ENCODE results near the gene CTNND2. TPM values are rescaled to one million over a fixed set of nuclear protein-coding genes. Genes with fewer than 3 reads are reported as not detected.
A peak's percentile ranks its signal among the peaks of the same experiment; 100 is the strongest.

Gene CTNND2
- total and polyA plus RNA-seq, 4 donors, result 0.30 to 2.2 (median 0.71) TPM

DNA sequence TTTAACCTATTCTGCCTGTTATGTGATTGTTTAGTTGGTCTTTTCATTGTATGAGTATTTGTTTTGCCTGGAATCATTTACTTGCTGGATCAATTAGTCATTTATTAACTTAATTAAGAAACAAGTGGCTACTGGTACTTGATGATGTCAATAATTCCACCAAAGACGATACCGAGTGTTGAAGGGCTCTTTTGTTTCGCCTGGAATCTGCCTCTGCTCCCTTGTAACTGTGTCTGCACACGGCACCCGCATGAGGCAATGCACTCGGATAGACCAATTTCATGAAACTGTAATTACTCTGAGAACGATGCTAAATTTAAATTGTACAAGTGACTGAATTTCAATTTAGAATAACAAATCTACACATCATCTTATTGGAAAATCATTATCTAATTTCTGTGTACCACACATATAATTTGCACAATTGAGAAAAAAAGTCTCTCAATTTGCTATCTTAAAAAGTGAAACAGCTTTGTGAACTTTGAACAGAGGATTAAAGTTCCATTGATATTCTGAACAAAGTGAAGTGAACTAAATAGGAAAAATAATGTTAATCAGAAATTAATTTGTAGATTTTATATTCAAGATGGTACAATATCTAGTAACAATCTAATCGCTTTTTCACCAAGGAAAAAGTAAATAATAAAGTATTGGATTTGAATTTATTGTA, 143.2 kb downstream of the CTNND2 start:
- Histone ChIP-seq H3K4me1 (ENCODE audit: control insufficient read depth in 5 of 5, insufficient read depth in 5 of 5, low read length in 5 of 5) (no peaks in the 10 kb centered on the region), H3K9ac (ENCODE audit: insufficient read depth in 1 of 2, low read length in 2 of 2) (no peak overlapping the region), H3K36me3 (ENCODE audit: control insufficient read depth in 4 of 4, insufficient read depth in 4 of 4, low read length in 4 of 4) (no peaks in the 10 kb centered on the region), H3K4me3 (no peak overlapping the region), H3K27me3 (ENCODE audit: control insufficient read depth in 3 of 3, insufficient read depth in 3 of 3, low read length in 2 of 3) (no peaks in the 10 kb centered on the region), H3K27ac (ENCODE audit: low read depth in 1 of 2, low read length in 1 of 2) (no peak overlapping the region), H3K9me3 (ENCODE audit: control insufficient read depth in 4 of 4, insufficient read depth in 3 of 4, low read length in 3 of 4) (peaks cover 0 to 6% (median 0%) of the 10 kb centered on the region in 4 donors)
- WGBS, 2 donors, result 80 to 90% methylated on average over 8 of the region's 8 CpGs
- ATAC-seq (ENCODE audit: insufficient read depth, low FRiP score), result no peak
- DNase-seq, result peak in 1 of 3 donors; percentile 15
- TF ChIP-seq, protein P1, sequence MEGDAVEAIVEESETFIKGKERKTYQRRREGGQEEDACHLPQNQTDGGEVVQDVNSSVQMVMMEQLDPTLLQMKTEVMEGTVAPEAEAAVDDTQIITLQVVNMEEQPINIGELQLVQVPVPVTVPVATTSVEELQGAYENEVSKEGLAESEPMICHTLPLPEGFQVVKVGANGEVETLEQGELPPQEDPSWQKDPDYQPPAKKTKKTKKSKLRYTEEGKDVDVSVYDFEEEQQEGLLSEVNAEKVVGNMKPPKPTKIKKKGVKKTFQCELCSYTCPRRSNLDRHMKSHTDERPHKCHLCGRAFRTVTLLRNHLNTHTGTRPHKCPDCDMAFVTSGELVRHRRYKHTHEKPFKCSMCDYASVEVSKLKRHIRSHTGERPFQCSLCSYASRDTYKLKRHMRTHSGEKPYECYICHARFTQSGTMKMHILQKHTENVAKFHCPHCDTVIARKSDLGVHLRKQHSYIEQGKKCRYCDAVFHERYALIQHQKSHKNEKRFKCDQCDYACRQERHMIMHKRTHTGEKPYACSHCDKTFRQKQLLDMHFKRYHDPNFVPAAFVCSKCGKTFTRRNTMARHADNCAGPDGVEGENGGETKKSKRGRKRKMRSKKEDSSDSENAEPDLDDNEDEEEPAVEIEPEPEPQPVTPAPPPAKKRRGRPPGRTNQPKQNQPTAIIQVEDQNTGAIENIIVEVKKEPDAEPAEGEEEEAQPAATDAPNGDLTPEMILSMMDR (IDR thresholded peaks at IDR 0.05; ENCODE audit: control extremely low read depth, extremely low read depth), result no peak

DNA sequence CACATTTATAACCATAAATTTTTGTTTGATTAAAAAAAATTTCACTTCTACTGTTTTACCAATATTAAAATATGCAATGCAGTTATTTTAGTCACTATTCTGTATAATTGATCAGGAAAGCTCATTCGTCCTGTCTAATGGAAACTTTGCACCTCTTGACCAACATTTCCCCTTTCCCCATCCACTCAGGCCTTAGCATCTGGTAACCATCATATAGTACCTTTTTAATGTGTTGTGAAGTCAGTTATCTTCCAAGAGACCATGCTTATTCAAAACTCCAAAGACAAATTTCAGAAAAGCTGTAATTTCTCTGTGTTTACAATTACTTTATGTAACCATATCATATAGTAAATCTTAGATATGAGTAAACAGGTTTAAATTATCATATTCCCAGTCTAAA, 145.9 kb downstream of the CTNND2 start:
- Histone ChIP-seq H3K4me1 (ENCODE audit: control insufficient read depth in 5 of 5, insufficient read depth in 5 of 5, low read length in 5 of 5) (no peaks in the 10 kb centered on the region), H3K9ac (ENCODE audit: insufficient read depth in 1 of 2, low read length in 2 of 2) (no peak overlapping the region), H3K27me3 (ENCODE audit: control insufficient read depth in 3 of 3, insufficient read depth in 3 of 3, low read length in 2 of 3) (no peaks in the 10 kb centered on the region), H3K27ac (ENCODE audit: low read depth in 1 of 2, low read length in 1 of 2) (no peak overlapping the region), H3K9me3 (ENCODE audit: control insufficient read depth in 4 of 4, insufficient read depth in 3 of 4, low read length in 3 of 4) (no peaks in the 10 kb centered on the region), H3K36me3 (ENCODE audit: control insufficient read depth in 4 of 4, insufficient read depth in 4 of 4, low read length in 4 of 4) (no peaks in the 10 kb centered on the region), H3K4me3 (no peak overlapping the region)
- no peak for ATAC-seq (ENCODE audit: insufficient read depth, low FRiP score)
- DNase-seq, result no peak
- TF ChIP-seq, protein P1 (IDR thresholded peaks at IDR 0.05; ENCODE audit: control extremely low read depth, extremely low read depth), result no peak
- WGBS, 2 donors, result 47 to 61% methylated on average over 1 of the region's 1 CpG

DNA sequence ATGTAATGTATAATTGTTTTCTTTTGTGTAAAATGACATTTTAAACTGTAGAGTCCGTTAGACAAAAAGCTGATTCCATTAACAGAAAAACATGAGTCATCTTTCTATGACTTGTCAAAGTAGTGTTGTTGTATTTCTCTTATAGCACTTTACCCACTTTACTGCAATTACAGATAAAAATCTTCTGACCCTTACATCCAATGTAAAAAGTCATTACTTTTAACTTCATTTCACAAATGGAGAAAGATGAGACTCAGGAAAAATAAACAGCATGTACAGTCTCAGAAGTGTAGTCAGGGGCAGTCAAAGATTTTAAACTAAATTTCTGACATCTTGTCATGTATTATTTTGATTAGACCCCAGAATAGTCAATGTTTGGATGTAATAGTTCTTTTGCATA, 146.6 kb downstream of the CTNND2 start:
- Histone ChIP-seq H3K9me3 (ENCODE audit: control insufficient read depth in 4 of 4, insufficient read depth in 3 of 4, low read length in 3 of 4) (no peaks in the 10 kb centered on the region), H3K27me3 (ENCODE audit: control insufficient read depth in 3 of 3, insufficient read depth in 3 of 3, low read length in 2 of 3) (no peaks in the 10 kb centered on the region), H3K27ac (ENCODE audit: low read depth in 1 of 2, low read length in 1 of 2) (no peak overlapping the region), H3K4me1 (ENCODE audit: control insufficient read depth in 5 of 5, insufficient read depth in 5 of 5, low read length in 5 of 5) (no peaks in the 10 kb centered on the region), H3K9ac (ENCODE audit: insufficient read depth in 1 of 2, low read length in 2 of 2) (no peak overlapping the region), H3K4me3 (no peak overlapping the region), H3K36me3 (ENCODE audit: control insufficient read depth in 4 of 4, insufficient read depth in 4 of 4, low read length in 4 of 4) (no peaks in the 10 kb centered on the region)
- no peak for DNase-seq
- 72 to 74% methylated on average over 1 of the region's 1 CpG for WGBS, 2 donors
- TF ChIP-seq, protein P1 (IDR thresholded peaks at IDR 0.05; ENCODE audit: control extremely low read depth, extremely low read depth), result no peak
- ATAC-seq (ENCODE audit: insufficient read depth, low FRiP score), result no peak

DNA sequence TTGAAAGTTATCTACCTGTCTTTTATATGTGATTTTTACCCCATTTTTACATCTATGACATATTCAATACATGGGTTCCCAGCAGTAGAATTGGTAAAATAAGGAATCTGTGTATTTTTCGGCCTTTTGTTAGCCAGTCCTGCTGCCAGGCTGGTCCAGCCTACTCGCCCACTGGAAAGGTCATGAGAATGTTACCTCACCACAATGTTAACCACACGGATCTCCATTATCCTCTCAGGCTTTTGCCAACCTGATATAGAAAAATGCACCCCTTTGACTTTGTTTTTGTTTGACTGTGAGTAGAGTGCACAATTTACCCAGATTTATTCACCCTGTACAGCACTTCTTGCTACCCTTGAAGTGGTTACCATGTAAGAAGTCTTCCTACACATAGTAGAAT, 167.2 kb downstream of the CTNND2 start:
- H3K9ac ChIP-seq (ENCODE audit: insufficient read depth in 1 of 2, low read length in 2 of 2), result no peak overlapping the region
- ATAC-seq (ENCODE audit: insufficient read depth, low FRiP score) (no peak), DNase-seq (no peak)
- no peaks in the 10 kb centered on the region for H3K9me3 ChIP-seq (ENCODE audit: control insufficient read depth in 4 of 4, insufficient read depth in 3 of 4, low read length in 3 of 4)
- H3K27ac ChIP-seq (ENCODE audit: low read depth in 1 of 2, low read length in 1 of 2), result no peak overlapping the region
- no peaks in the 10 kb centered on the region for H3K4me1 ChIP-seq (ENCODE audit: control insufficient read depth in 5 of 5, insufficient read depth in 5 of 5, low read length in 5 of 5)
- H3K4me3 ChIP-seq, result no peak overlapping the region
- 79 to 84% methylated on average over 3 of the region's 3 CpGs for WGBS, 2 donors
- H3K27me3 ChIP-seq (ENCODE audit: control insufficient read depth in 3 of 3, insufficient read depth in 3 of 3, low read length in 2 of 3), result no peaks in the 10 kb centered on the region
- no peaks in the 10 kb centered on the region for H3K36me3 ChIP-seq (ENCODE audit: control insufficient read depth in 4 of 4, insufficient read depth in 4 of 4, low read length in 4 of 4)
- TF ChIP-seq, protein P1 (IDR thresholded peaks at IDR 0.05; ENCODE audit: control extremely low read depth, extremely low read depth), result no peak
